AG04450 (cell line): Measurements from ENCODE around the gene GDAP2. TPM values are rescaled to one million over a fixed set of nuclear protein-coding genes. Genes with fewer than 3 reads are reported as not detected.

Source experiments
- CTCF ChIA-PET: fragments of 300-600, 350-600 bp; formaldehyde crosslinking; extraction: SDS; loops from one replicate; lab custom pipeline; 2022; ENCODE audit warnings: antibody characterized with exemption, inconsistent platforms; lab: Charles Lee
- POLR2A ChIA-PET: fragments of 350-600 bp; formaldehyde crosslinking; extraction: SDS; loops from one replicate; lab custom pipeline; 2021; ENCODE audit warnings: antibody characterized with exemption, inconsistent platforms; lab: Yijun Ruan, JAX
- DNase-seq: peaks from one replicate; pipeline ENCODE4 v3.0.0-alpha.2; 2011; ENCODE audit warnings: low read depth, low spot score
- H3K27ac ChIP-seq: one replicate; pipeline ENCODE4 v1.5.1; 2012; ENCODE audit warnings: low read depth, low read length, control low read depth
- H3K27me3 ChIP-seq: one replicate; pipeline ENCODE4 v1.6.0; 2012; ENCODE audit warnings: low read length; ENCODE audit not compliant: control insufficient read depth, insufficient read depth
- H3K4me3 ChIP-seq: 2 replicates; pipeline ENCODE4 v1.5.1; 2011; ENCODE audit warnings: mild to moderate bottlenecking, low read depth, low read length, control low read depth
- H3K9me3 ChIP-seq: 2 replicates; pipeline ENCODE4 v1.5.1; 2012; ENCODE audit warnings: low read length; ENCODE audit not compliant: control insufficient read depth, insufficient read depth
- CTCF ChIP-seq: IDR thresholded peaks from 2 replicates; pipeline ENCODE4 v1.5.1; 2011; ENCODE audit warnings: low read depth, low read length, control low read depth, inconsistent platforms
- polyA plus RNA-seq: library from polyadenylated mRNA; depleted of rRNA; stranded (reverse); fragments of >200 nt; gene quantifications from 2 replicates; pipeline ENCODE4 v1.2.3, GENCODE V29; 2011

The GDAP2 gene
- polyA plus RNA-seq, 1 experiment = 25.4 TPM

DNA sequence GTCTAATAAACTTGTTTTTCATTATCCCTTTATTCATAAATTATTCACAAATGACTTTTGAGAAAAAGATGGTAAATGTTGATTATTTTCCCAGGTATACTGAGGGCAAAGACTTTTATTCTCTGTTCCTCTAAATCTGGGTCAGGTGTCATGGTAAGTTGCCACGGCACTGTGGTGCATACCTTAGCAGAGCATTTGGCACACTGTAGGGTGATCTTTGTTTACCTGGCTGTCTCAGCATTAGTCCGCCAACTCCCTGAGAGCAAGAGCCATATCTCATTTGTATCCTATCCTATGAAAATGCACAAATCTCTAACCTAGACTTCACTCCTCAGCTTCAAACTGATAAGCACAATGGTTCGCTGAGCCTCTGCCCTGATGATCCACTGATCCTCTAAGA is 24.9 kb downstream of the GDAP2 start:
- no peak overlapping the region for H3K4me3 ChIP-seq
- POLR2A ChIA-PET = interaction anchor here (0.6 kb wide), 1 partner anchor 358 kb away, joined by 3 read pairs; no protein-coding TSS in a partner anchor
- TF ChIP-seq CTCF = no peak
- no peak for DNase-seq
- no peaks in the 10 kb centered on the region for H3K27me3 ChIP-seq
- H3K27ac ChIP-seq = no peak overlapping the region
- CTCF ChIA-PET = interaction anchor here (4.6 kb wide), 1 partner anchor 8 kb away, joined by 28 read pairs; no protein-coding TSS in a partner anchor
- no peaks in the 10 kb centered on the region for H3K9me3 ChIP-seq

DNA sequence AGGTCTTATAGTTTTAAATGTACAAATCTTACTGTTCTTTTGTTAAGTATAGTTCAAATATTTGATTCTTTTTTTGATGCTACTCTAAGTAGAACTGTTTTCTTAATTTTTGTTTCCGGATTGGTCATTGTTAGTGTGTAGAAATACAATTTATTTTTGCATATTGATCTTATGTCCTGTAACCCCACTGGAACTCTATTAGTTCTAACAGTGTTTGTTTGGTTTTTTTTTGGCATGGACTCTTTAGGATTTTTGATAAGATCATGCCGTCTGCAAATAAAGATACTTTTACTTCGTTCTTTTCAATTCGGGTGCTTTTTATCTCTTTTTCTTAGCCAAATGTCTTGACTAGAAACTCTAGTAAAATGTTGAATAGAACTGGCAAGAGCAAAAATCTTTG is 26.5 kb downstream of the GDAP2 start:
- no peak for TF ChIP-seq CTCF
- Histone ChIP-seq H3K9me3 (no peaks in the 10 kb centered on the region), H3K4me3 (no peak overlapping the region), H3K27me3 (no peaks in the 10 kb centered on the region), H3K27ac (no peak overlapping the region)
- POLR2A ChIA-PET = no interaction called here
- no peak for DNase-seq
- CTCF ChIA-PET = interaction anchor here (1.1 to 1.9 kb wide), 2 partner anchors 368 to 390 kb away, joined by 5 to 7 read pairs; no protein-coding TSS in a partner anchor

GRCh38 chr1:117899801-117900200 is 29.6 kb downstream of the GDAP2 start:
- H3K4me3 ChIP-seq = no peak overlapping the region
- DNase-seq = no peak
- ChIA-PET POLR2A (no interaction called here), CTCF (interaction anchor here (1.2 to 8.9 kb wide), 4 partner anchors 11 to 389 kb away, joined by 3 to 134 read pairs (median 108); no protein-coding TSS in a partner anchor)
- H3K27ac ChIP-seq = no peak overlapping the region
- no peaks in the 10 kb centered on the region for H3K9me3 ChIP-seq
- TF ChIP-seq CTCF = no peak
- no peaks in the 10 kb centered on the region for H3K27me3 ChIP-seq

DNA sequence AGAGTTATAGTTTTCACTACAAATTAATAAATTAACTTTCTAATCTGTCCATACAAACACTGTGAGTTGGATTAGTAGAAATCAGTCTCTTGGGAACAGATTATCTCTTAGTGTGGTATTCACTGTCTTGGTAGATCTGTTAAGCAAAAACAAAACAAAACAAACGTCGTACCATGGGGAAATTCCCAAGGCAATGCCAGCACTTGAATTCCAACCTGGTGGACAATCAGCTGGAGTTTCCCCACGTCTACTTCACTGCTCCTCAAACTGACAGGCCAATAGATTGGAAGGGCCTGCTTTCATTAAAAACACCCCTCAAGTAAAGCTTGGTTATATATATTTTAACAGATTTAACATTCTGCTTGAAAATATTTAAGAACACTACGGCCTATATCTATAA is 31.9 kb downstream of the GDAP2 start:
- POLR2A ChIA-PET = no interaction called here
- DNase-seq = no peak
- Histone ChIP-seq H3K27me3 (no peaks in the 10 kb centered on the region), H3K9me3 (no peaks in the 10 kb centered on the region), H3K4me3 (no peak overlapping the region), H3K27ac (no peak overlapping the region)
- no peak for TF ChIP-seq CTCF
- CTCF ChIA-PET = interaction anchor here (1.5 to 8.9 kb wide), 7 partner anchors 9 to 386 kb away, joined by 3 to 134 read pairs (median 28); no protein-coding TSS in a partner anchor

- peak; percentile 85 for DNase-seq
- ChIA-PET CTCF (interaction anchor here (0.6 to 8.9 kb wide), 49 partner anchors 9 to 1990 kb away, joined by 3 to 134 read pairs (median 5); partner anchors contain the start of genes GDAP2, TENT5C, TTF2 and WDR3), POLR2A (no interaction called here)
- no peaks in the 10 kb centered on the region for H3K9me3 ChIP-seq
- H3K27me3 ChIP-seq = no peaks in the 10 kb centered on the region
- H3K4me3 ChIP-seq = no peak overlapping the region
- no peak overlapping the region for H3K27ac ChIP-seq
- TF ChIP-seq CTCF = peak; percentile 79
These were observed 33.8 kb downstream of the GDAP2 start for GRCh38 chr1:117895482-117896114.
